ENCODE measurements around the gene GIPC2.
"Not testable (repeated sequence)": the region's sequence is repeated elsewhere in the genome, so short reads cannot be mapped to it uniquely, and the experiment has no call there.

GIPC2 gene

DNA sequence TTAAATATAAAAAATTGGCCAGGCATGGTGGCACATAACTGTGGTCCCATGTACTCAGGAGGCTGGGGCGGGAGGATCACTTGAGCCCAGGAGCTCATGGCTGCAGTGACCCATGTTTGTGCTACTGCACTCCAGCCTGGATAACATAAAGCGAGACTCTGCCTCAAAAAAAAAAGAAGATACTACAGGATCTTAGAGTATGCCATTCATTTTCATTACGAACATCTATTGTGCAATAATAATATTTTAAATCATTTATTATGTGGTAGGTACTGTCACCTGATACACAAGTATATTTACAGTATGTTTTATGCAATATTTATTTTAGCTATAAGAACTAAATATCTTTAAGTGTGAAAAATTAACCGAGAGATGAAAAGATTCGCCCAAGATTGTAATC, 9.3 kb upstream of the GIPC2 start:
- DNase-seq (ENCODE audit: low read depth), result no peak

DNA sequence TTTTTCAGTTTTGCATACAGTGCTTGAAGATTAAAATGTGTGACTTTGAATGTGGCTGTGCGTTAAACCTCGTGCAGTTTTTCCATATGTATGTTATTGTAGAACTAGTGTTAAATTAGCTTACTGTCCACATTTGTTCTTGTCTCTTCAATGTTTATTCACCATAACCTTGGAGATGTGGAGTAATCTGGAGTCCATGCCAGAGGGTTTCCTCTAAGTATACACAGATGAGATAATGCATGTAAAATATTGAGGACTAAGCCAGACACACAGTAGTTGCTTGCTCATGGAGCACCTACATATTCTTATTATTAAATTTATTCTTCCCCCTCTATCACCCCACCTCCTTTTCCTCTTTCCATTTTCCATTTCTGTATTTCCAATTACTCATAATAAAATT, 7.7 kb upstream of the GIPC2 start:
- no peak for DNase-seq (ENCODE audit: low read depth)

DNA sequence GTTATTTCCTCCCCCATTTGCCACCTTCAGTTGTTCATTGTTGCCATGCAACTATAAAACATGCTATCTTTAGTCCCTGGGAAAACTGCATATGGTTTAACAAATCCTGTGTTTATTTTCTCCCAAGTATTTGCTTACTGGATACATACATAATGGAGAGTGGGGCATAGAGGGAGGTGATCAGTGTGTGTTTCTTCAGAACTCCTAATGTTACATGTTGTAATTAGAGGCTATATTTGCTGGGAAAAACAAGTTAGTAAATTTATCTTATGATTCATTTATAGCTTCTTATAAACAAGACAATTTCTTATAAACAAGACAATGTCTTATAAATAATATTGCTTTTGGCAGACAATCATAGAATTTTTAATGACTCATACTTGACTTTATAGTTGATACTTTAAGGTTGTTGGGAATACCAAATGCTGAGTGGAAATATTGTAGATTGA, 7.3 kb upstream of the GIPC2 start:
- DNase-seq (ENCODE audit: low read depth), result no peak

DNA sequence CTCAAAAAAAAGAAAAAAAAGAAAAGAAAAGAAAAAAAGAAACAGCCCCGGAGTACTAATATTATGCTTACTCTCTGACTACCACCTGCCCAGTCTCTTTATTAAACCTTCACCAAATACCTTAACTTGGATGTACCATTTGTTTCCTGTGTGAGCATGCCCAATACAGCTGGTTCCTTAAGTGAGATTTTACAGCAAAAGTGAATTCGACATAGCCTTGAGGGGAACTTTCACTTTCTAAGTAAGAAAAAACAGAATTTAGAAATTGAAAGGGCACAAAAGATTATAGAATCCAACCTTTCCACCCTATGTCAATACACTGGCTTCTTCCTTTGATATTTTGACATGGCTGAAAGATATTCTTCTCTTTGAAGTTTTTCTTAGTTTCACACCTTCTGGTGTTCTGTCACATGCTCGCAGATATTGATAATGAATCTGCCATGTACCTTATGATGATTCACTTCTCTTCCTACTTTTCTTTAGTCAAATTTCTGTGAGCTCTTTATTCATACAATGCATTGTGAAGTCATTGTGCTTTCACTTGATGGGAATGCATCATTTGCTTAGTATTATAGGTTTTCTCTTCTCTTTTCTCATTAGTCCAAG, 5.2 kb upstream of the GIPC2 start:
- no peak for DNase-seq (ENCODE audit: low read depth)

DNA sequence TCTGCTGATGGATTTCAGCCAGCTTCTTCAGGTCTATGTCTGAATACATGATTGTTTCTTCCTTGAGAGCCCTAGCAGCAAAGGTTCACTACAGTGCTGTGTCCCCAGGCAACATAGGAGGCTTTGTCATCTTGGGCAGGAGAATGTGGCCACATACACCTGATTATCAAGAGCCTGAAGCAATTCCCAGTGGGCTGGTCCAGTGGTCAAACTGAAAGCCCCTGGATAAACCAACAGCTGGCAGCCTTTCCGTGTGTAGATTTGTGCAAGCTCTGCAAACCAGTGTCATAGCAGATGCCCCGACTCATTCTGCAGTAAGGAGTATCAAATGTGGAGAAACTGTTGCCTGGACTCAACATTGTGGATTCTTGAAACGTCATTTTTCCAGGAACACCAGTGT, 2.3 kb upstream of the GIPC2 start:
- DNase-seq (ENCODE audit: low read depth), result no peak

DNA sequence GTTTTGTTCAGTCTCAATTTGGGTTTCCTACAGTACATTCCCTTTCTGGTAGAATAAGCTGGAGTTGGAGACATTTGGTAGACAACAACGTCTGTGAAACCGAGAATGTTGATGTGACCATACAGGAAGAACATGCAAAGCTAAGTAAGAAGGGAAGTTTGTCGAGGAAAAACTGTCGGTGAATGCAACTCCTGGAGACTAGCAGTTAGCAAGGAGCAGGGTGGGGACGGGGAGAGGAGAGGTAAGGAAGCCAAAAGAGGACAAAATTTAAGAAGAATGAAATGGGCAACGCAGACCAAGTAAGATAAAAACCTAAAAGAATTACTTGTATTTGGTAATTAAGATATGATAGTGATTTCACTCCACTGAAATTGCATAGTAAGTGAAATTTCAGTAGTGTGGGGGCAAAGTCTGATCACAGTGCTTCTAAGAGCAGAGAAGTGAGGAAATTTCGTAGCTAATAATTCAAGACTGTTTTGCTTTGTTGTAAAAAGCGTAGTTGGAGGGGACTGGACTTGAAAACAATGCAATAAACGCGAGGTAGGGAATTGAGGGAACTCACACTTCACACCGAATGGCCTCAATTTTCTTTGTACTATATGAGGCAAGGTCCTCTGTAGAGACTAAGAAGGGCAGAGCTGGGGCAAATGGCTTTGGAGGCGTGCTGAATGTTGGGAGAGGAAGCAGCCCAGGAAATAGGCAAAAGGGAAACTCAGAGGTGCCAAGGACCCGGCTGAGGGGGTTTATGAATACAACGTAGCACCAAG, 787 bp upstream of the GIPC2 start:
- DNase-seq (ENCODE audit: low read depth), result no peak

DNA sequence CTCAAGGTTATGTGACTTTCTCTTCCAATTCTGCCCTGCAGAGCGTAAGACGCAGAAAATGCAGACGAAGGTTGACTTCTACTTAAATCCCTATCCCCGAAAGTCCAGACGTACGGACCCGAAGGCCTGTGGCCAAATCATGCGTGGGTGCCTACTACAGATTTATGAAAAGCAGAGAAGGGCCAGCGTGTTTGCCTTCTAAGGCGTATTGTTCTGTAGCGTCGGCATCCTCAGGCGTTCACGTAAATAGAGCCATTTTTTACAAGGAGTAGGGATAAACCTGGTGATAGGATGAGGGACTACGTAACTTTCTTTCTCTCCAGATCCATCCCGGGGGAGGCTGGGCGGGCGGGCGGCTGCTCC, 222 bp upstream of the GIPC2 start:
- DNase-seq (ENCODE audit: low read depth), result no peak

DNA sequence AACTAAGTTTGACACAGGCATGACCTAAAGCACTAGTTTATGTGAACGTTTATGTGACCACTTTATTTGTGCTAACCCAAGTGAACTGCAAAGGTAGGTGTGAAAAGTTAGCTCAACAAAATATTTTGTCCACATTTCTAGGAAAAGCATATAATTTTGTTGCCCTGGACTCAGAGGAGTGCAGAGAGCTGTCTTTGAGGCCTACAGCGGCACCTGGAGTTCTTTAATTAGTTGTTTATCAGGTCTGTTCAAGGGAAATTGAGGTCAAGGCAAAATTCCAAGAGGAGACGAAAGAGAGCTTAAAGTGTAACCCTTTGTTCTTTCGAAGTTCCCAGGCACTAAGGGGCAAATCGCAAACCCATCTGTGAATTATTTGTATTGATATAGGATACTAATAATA, 1.3 kb downstream of the GIPC2 start:
- no peak for DNase-seq (ENCODE audit: low read depth)

DNA sequence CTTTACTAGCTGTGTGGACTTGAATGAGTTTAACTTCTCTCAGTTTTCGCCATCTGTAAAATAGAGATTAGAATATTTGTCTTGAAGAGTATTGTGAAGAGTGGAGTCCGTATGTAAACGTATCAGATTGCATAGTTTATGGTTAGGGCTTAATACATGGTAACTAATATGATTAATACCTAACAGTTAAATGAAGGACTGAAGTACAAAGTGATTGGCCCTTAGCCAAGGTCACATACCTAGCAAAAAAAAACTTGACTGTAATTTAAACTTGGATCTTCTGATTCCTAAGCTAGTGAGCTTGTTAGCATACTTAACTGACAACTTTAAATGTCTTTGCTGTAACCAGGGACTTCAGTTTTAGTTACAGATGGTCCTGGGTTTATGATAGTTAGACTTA, 1.9 kb downstream of the GIPC2 start:
- no peak for DNase-seq (ENCODE audit: low read depth)

DNA sequence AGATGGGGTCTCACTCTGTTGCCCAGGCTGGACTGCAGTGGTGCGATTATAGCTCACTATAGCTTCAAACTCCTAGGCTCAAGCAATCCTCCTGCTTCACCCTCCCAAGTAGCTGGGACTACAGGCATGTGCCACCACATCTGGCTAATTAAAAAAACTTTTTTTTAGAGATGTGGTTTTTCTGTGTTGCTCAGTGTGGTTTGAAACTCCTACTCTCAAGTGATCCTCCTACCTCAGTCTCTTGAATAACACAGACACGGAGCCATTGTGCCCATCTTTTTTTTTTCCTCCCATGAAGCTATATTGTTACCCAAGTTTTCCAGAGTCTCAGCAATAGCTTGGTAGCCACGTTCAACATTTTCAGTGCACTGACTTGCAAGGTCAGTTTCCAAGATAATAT, 2.7 kb downstream of the GIPC2 start:
- no peak for DNase-seq (ENCODE audit: low read depth)

DNA sequence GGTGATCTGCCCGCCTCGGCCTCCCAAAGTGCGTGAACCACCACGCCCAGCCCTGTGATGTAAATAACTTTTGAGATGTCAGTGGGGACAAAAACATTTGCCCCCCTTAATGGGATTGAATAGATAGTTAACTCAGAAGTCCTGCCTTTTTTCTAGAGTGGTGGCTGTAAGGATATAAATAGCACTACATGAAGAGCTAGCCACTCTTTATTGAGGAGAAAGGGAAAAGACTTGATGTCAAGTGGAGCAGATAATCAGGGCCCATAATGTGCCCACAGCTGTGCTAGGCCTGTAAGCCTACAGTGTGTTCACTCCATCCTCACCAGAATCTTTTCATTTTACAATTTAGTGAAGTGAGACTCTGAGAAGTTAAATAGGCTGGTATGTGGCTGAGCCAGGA, 3.6 kb downstream of the GIPC2 start:
- DNase-seq (ENCODE audit: low read depth), result no peak

DNA sequence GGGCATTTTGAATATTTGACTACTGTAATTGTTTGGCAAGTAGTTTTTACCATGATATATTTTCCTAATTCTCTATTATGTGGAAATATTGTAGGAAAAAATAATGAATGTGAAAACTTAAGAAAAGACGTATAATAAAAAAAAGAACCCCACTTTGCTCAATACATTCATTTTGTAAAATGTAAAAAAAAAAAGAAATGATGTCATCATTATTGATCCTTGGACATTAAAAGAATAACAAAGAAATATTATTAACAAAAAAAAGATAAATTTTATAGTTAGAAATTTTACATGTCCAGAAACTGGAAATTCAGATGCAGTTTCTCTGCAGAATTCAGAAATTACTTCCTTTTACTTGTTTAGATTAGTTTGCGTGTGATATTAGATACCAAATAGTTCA, 5.2 kb downstream of the GIPC2 start:
- no peak for DNase-seq (ENCODE audit: low read depth)

DNA sequence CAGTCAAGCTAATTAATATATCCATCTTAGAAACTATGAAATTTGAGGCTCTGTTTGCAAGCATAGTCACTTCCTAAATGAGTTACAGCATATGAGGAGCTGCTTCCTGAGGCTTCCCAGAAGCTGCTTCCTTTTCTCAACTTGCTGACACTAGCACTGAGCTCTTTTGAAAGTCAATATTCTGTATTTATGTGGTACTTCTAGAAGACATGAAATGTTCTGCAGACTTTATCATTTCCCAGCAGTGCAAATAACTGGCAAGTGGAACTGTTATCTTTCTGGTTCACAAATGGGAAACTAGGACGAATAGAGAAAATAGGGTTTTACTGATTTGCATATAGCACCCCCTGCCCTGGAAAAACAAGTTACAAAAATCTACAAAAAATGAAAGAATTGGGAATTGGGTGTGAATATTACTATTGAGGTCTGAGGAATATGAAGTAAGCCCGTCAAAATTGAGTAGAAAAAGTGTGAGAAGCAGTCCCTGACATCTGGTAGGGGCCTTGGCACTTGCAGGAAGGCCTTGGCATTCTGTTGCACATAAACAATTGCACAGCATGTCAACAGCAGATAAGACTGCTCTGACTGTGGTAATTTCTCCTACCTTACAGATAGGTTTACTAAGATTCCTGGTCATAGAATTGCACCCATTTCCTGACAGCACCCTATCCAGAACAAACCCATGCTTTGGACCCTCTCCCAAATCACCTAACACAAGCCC, 7.1 kb downstream of the GIPC2 start:
- no peak for DNase-seq (ENCODE audit: low read depth)

DNA sequence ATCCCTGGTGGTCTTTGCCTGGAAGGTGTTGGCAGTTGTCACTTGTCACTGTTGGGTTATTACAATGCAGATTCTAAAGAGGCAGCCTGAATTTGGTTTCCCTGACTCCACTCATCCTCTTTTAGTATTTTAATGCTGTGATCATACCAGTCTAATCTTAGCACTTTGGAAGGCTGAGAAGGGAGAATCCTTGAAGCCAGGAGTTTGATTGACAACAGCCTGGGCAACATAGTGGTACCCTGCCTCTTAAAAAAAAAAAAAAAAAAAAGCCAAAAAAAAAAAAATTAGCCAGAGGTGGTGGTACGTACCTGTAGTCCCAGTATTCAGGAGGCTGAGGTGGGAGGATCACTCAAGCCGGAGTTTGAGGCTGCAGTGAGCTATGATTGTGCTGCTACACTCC, 7.7 kb downstream of the GIPC2 start:
- no peak for DNase-seq (ENCODE audit: low read depth)

DNA sequence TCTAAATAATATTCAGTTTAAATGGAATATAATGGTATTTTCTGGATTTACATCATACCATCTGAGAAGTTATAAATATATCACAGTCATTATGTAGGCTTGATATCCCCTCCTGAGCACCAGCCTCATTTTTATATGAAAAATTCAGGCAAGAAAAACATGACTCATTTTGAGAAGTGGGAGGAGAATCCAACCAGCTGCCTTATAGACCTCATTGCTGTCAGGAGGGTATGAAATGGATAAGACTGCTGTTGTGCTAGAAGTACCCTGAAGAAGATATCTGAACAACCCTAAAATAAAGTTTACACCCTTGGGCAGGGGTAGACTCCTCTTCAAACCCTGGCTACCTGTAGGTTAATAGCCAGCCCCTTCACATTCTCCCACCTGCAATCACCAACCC, 8.8 kb downstream of the GIPC2 start:
- DNase-seq (ENCODE audit: low read depth), result no peak

DNA sequence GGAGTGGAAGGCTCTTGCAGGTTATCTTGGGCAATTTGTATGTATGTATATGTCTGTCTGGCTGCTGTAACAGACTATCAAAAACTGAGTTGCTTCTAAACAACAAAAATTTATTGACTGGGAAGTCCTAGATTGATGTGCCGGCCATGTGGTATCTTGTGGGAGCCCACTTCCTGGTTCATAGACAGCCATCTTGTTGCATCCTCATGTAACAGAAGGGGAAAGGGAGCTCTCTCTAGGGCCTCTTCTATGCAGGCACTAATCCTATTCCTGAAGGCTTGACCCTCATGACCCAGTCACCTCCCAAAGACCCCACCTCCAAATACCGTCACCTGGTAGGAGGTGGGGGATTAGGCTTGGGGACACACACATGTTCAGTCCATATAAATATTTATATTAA, 9.2 kb downstream of the GIPC2 start:
- DNase-seq (ENCODE audit: low read depth), result no peak

DNA sequence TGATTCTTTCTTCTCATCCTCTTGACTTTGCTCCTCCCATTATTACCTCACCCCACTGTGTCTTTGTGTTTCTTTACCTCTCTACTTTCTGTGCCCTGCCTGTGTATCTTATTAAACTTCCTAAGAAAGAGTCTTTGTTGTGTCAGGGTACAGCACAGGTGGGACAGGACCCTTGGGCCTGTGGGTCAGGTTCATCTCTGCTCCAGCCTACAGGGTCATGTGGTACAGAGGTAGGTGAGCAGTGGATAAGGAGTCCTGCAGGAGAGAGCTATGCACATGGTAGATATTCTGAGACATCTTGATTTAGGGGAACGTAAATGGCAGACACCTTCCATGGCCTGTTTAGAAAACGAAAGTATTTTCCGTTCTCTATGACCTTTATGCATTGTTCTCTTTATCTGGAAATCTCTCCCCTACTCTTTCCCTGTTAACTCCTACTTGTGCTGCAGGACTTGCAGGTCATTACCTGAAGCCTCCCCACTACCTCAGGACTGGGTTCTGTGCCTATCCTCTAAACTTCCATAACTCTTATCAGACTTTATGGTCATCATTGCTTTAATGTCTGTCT, 9.9 kb downstream of the GIPC2 start:
- no peak for DNase-seq (ENCODE audit: low read depth)

DNA sequence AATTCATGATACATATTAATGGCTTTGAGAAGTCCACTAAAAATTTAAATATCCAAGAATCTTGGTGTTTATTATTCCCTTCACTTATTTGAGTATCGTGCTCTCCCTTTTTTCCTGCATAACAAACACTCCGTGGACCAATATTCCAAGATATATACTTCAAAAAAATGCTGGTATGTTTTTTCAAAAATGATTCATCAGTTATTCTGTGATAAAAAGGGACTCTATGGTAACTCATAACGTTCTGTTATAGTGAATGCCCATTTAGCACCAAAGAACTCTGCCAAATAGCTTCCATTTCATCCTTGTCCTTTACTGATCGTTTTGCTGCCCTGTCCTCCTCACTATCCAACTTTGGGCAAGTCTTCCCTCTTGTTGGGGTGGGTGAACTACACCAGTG, 12.9 kb downstream of the GIPC2 start:
- no peak for DNase-seq (ENCODE audit: low read depth)

DNA sequence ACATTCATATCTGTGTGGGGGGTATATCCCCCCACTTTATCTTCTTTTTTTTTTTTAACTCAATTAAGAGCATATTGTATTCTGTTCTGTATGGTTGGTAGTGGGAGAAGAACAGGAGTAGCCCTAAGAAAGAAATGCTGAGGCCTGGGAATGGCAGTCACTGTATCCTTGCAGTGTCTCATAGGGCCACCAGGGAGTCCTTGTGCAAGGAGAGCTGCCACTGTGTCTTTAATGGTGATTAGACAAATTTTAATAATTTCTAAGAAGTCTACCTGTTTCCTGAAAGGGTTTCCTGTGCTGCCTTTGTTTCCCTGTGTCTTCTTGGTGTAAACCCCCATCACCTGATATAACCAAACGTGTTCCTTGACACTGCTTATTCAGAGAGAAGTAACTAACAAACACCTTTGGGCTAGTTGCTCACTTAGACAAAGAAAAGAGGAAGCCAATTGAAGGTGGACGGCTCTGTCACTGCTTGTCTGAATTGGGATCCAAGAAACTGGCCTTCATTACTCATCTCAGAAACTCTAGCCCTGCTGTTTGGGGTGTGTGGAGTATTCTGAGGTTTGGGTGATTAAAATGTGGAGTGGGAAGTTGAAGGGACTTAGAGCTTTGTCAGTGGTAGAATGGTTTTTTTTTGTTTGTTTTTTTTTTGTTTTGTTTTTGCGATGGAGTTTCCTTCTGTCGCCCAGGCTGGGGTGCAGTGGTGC, 15.2 kb downstream of the GIPC2 start:
- DNase-seq (ENCODE audit: low read depth), result no peak

DNA sequence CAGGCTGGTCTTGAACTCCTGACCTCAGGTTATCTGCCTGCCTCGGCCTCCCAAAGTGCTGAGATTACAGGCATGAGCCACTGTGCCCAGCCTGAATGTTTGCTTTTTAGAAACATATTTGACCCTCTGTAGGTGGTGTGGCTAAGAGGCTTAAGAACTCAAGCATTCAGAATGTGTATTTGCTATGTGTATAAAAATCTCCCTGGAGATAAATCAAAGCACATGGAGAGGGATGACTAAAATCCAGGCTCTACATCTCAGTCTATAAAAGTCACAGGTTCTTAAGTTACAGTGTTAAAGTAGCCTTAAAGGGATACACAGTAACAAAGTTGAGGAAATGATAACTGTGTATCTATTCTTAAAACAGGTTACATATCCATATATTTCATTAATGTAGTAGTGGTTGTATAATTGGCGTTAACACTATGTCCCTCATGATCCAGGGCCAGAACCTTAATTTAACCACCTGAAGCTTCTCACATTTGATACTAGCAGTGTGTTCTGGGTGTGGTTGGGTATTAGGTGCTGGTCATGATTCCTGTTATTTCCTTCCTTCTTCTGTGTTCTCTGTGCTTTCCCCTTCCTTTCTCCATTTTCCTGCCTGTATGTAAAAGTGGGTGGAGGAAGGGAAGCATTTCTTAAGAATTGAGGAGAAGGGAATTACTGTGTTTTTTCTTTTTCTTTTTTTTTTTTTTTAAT, 16.2 kb downstream of the GIPC2 start:
- DNase-seq (ENCODE audit: low read depth), result no peak

DNA sequence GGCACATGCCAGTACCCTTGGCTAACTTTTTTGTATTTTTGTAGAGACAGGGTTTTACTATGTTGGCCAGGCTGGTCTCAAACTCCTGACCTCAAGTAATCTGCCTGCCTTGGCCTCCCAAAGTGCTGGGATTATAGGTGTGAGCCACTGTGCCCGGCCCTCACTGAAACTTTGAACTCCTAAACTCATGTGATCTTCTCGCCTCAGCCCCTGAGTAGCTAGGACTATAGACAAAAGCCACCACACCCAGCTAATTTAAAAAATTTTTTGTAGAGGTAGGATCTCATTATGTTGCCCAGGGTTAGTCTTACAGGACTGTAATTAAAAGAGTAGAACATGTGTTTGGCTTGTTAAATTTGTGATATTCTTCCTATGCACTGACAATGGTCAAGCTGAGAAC, 19.1 kb downstream of the GIPC2 start:
- DNase-seq (ENCODE audit: low read depth), result not testable (repeated sequence)

Data from activated T-cell treated with anti-CD3 and anti-CD28 coated beads for 1 hour (primary cell).